Panc1 (cell line): ENCODE results near the gene TEDC1. TPM values are rescaled to one million over a fixed set of nuclear protein-coding genes. Genes with fewer than 3 reads are reported as not detected.

Source experiments
- ATAC-seq: fragments of 200-7000 bp; cut with Tn5 transposase; 2 replicates; pipeline ENCODE4 v1.9.1; 2020; ENCODE audit warnings: mild to moderate bottlenecking, moderate library complexity
- BruUV-seq: library from RNA; stranded (reverse); fragments of 400-500 nt; replicated peaks from 2 replicates; lab custom pipeline; 2021; lab: Mats Ljungman, UMichigan
- CTCF ChIA-PET: fragments of 300-600 bp; sonication (Branson Sonifier 250); formaldehyde crosslinking; loops from one replicate; lab custom pipeline; 2022; ENCODE audit warnings: antibody characterized with exemption; lab: Charles Lee
- POLR2A ChIA-PET: fragments of 300-600 bp; sonication (Branson Sonifier 250); formaldehyde crosslinking; loops from one replicate; lab custom pipeline; 2022; ENCODE audit warnings: antibody characterized with exemption; lab: Charles Lee
- DNase-seq: peaks from one replicate; pipeline ENCODE4 v3.0.0-alpha.2; 2010; ENCODE audit warnings: low read depth, low spot score
- H3K27ac ChIP-seq: 2 replicates; pipeline ENCODE4 v1.5.1; 2011; ENCODE audit warnings: mild to moderate bottlenecking, low read length, inconsistent platforms
- H3K27me3 ChIP-seq: fragments of 200-500 bp; sonication (Bioruptor generic); 2 replicates; pipeline ENCODE4 v1.6.0; 2014; ENCODE audit warnings: low read length, inconsistent platforms; ENCODE audit not compliant: control insufficient read depth, insufficient read depth
- H3K36me3 ChIP-seq: fragments of 200-500 bp; sonication (Bioruptor generic); 2 replicates; pipeline ENCODE4 v1.5.1; 2014; ENCODE audit warnings: inconsistent platforms, mild to moderate bottlenecking, low read length, moderate library complexity; ENCODE audit not compliant: control insufficient read depth, insufficient read depth
- H3K4me1 ChIP-seq: 2 replicates; pipeline ENCODE4 v1.5.1; 2011; ENCODE audit warnings: inconsistent platforms, mild to moderate bottlenecking, low read length, moderate library complexity; ENCODE audit not compliant: control insufficient read depth, insufficient read depth
- H3K4me3 ChIP-seq, 2 experiments: 2 replicates each; pipeline ENCODE4 v1.5.1; 2011 to 2012; ENCODE audit warnings: low read depth in 2 of 2, low read length in 2 of 2, mild to moderate bottlenecking in 2 of 2, inconsistent platforms in 1 of 2, moderate library complexity in 1 of 2
- H3K9me3 ChIP-seq: fragments of 200-500 bp; sonication (Bioruptor generic); 2 replicates; pipeline ENCODE4 v1.5.1; 2014; ENCODE audit warnings: low read depth, mild to moderate bottlenecking, inconsistent platforms, low read length, moderate library complexity; ENCODE audit not compliant: control insufficient read depth, insufficient read depth
- POLR2AphosphoS5 ChIP-seq: IDR thresholded peaks from 2 replicates; pipeline ENCODE4 v1.6.1; 2012; ENCODE audit warnings: mild to moderate bottlenecking, low read depth, low read length, moderate library complexity
- SIN3A ChIP-seq: IDR thresholded peaks from 2 replicates; pipeline ENCODE4 v1.6.1; 2012; ENCODE audit warnings: low read depth, mild to moderate bottlenecking, low read length, moderate library complexity, borderline replicate concordance; ENCODE audit not compliant: insufficient read depth
- TCF7L2 ChIP-seq: IDR thresholded peaks from 2 replicates; pipeline ENCODE4 v1.6.1; 2011; ENCODE audit warnings: mild to moderate bottlenecking, low read depth, low read length, inconsistent platforms
- in situ Hi-C: cut with HindIII; loops from 2 replicates; pipeline ENCODE4 v1.10.0; 2016; ENCODE audit warnings: low sequenced_read_pairs, low pct_unique_long_range_greater_than_20kb
- intact Hi-C: fragments of 100-400 bp; cut with micrococcal nuclease; formaldehyde crosslinking; loops from one replicate; pipeline ENCODE4 v1.10.0; 2022; ENCODE audit not compliant: unreplicated experiment
- total RNA-seq: library from RNA; stranded (reverse); gene quantifications from one replicate; pipeline ENCODE4 v1.2.1, GENCODE V29; 2021; ENCODE audit not compliant: unreplicated experiment
- TF ChIP-seq, protein P1 (sequence below), 2 experiments: IDR thresholded peaks; 2 replicates each; pipeline ENCODE4 v1.6.1; 2011 to 2012; ENCODE audit warnings: low read depth in 2 of 2, control low read depth in 1 of 2, low read length in 1 of 2, mild to moderate bottlenecking in 1 of 2, moderate library complexity in 1 of 2; ENCODE audit not compliant: insufficient read depth in 1 of 2
- TF ChIP-seq, protein P2 (sequence below): fragments of 450-650 bp; IDR thresholded peaks from 2 replicates; pipeline ENCODE4 v1.5.1; 2017; ENCODE audit warnings: mild to moderate bottlenecking

The TEDC1 gene
- total RNA-seq, 1 experiment from 2014 or later, result 47.8 TPM

DNA sequence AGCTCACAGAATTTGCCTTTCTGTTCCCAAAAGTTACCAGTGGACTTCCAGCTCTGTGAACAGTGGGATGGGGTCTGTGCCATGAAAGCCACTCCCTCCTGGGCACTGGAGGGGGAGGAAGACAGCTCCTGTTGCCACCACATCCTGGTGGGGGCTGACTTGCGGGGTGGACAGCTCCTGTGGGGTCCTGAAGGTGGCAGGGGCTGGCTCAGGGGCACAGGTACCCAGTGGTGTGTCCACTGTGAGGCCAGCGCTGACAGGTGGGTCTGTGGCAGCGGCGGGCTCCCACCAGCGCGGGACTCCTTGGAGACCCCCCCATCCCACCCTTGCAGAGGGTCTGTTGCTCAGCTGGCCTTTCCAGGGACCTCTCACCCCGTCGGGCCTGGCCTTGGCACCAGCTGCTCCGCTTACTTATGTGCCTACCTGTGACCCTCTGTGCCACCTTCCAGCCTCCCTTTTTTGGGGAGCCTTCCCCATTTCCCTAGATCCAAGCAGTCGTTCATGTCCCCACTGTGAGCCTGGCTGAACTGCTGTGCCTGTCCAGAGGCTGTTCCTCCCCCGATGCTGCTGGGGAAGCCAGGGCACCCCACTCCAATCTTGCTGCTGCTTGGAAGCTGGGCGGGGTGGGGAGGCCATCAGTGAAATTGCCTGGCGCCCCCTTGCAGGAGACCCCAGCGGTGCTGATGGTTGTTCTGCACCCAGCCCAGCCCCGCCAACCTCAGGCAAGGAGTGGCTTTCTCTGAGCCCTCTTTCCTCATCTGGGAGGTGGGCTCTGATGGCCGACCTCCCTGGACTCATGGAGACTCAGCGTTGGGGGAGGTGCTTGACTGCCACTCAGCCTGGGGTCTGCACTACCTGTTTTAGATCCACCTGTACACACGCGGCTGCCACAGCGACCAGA, 2.2 kb downstream of the TEDC1 start:
- no peaks in the 10 kb centered on the region for H3K9me3 ChIP-seq
- CTCF ChIA-PET, result no interaction called here
- DNase-seq, result no peak
- no peak for ATAC-seq
- in situ Hi-C loops (no loop called here), intact Hi-C loops (no loop called here)
- no peak overlapping the region for H3K27ac ChIP-seq
- H3K4me1 ChIP-seq, result peaks cover 7% of the 10 kb centered on the region
- POLR2A ChIA-PET, result no interaction called here
- BruUV-seq, result no TSS peak
- H3K4me3 ChIP-seq, result no peak overlapping the region
- TF ChIP-seq, protein P1, sequence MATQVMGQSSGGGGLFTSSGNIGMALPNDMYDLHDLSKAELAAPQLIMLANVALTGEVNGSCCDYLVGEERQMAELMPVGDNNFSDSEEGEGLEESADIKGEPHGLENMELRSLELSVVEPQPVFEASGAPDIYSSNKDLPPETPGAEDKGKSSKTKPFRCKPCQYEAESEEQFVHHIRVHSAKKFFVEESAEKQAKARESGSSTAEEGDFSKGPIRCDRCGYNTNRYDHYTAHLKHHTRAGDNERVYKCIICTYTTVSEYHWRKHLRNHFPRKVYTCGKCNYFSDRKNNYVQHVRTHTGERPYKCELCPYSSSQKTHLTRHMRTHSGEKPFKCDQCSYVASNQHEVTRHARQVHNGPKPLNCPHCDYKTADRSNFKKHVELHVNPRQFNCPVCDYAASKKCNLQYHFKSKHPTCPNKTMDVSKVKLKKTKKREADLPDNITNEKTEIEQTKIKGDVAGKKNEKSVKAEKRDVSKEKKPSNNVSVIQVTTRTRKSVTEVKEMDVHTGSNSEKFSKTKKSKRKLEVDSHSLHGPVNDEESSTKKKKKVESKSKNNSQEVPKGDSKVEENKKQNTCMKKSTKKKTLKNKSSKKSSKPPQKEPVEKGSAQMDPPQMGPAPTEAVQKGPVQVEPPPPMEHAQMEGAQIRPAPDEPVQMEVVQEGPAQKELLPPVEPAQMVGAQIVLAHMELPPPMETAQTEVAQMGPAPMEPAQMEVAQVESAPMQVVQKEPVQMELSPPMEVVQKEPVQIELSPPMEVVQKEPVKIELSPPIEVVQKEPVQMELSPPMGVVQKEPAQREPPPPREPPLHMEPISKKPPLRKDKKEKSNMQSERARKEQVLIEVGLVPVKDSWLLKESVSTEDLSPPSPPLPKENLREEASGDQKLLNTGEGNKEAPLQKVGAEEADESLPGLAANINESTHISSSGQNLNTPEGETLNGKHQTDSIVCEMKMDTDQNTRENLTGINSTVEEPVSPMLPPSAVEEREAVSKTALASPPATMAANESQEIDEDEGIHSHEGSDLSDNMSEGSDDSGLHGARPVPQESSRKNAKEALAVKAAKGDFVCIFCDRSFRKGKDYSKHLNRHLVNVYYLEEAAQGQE (IDR thresholded peaks at IDR 0.05; ENCODE audit: insufficient read depth in 1 of 2, low read depth in 2 of 2, low read length in 1 of 2), result no peak
- TF ChIP-seq TCF7L2, result no peak
- TF ChIP-seq, protein P2, sequence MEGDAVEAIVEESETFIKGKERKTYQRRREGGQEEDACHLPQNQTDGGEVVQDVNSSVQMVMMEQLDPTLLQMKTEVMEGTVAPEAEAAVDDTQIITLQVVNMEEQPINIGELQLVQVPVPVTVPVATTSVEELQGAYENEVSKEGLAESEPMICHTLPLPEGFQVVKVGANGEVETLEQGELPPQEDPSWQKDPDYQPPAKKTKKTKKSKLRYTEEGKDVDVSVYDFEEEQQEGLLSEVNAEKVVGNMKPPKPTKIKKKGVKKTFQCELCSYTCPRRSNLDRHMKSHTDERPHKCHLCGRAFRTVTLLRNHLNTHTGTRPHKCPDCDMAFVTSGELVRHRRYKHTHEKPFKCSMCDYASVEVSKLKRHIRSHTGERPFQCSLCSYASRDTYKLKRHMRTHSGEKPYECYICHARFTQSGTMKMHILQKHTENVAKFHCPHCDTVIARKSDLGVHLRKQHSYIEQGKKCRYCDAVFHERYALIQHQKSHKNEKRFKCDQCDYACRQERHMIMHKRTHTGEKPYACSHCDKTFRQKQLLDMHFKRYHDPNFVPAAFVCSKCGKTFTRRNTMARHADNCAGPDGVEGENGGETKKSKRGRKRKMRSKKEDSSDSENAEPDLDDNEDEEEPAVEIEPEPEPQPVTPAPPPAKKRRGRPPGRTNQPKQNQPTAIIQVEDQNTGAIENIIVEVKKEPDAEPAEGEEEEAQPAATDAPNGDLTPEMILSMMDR, result no peak
- TF ChIP-seq SIN3A, result no peak
- TF ChIP-seq POLR2AphosphoS5, result no peak
- no peaks in the 10 kb centered on the region for H3K36me3 ChIP-seq
- H3K27me3 ChIP-seq, result no peaks in the 10 kb centered on the region

DNA sequence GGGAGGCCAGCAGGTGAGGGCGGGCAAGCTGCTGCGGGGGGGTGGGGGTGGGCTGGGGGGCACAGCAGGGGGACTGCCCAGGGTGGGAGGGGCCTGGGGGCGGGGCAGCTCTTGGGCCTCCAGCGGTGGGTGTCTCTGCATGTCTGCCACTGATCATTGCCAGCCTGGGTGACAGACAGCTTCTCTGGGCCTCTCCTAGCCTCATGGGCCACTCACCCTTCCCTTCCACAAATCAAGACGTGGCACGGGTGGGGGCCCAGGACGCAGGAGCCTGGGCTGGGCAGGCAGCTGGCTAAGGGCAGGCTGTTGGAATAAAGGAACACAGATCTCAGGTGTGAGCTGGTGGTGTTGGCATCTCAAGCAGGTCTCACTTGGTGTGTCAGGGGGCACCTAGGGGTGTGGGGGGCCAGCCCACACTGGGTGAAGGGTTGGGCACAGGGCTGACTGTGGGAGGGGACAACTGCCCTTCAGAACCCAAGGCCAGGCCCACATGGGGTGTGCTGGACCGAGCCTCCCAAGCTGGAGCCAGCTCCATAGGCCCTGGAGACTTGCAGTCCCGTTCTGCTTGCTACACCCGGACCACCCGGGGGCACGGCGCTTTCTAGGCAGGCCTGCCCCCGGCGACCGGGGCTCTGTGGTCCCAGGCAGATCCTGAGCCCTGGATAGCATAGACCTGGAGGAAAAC, 3.0 kb downstream of the TEDC1 start:
- no peak overlapping the region for H3K4me3 ChIP-seq
- H3K27me3 ChIP-seq, result no peaks in the 10 kb centered on the region
- in situ Hi-C loops (no loop called here), intact Hi-C loops (no loop called here)
- H3K4me1 ChIP-seq, result peaks cover 7% of the 10 kb centered on the region
- ATAC-seq (no peak), DNase-seq (no peak)
- H3K36me3 ChIP-seq, result no peaks in the 10 kb centered on the region
- no peaks in the 10 kb centered on the region for H3K9me3 ChIP-seq
- TF ChIP-seq TCF7L2 (no peak), POLR2AphosphoS5 (no peak), SIN3A (no peak)
- TF ChIP-seq, protein P1 (IDR thresholded peaks at IDR 0.05; ENCODE audit: insufficient read depth in 1 of 2, low read depth in 2 of 2, low read length in 1 of 2), result no peak
- TF ChIP-seq, protein P2, result no peak
- CTCF ChIA-PET, result no interaction called here
- no TSS peak for BruUV-seq
- no peak overlapping the region for H3K27ac ChIP-seq
- POLR2A ChIA-PET, result no interaction called here
